ENCODE data around the gene IFIT1. TPM values are rescaled to one million over a fixed set of nuclear protein-coding genes. Genes with fewer than 3 reads are reported as not detected.

The IFIT1 gene
- total RNA-seq, 4 donors from 2014 or later, result 1.1 to 18.5 (median 9.4) TPM

GRCh38 chr10:89369156-89370105 lies 23.0 kb upstream of the IFIT1 start:
- H3K27ac ChIP-seq, result no peak overlapping the region
- WGBS, 2 donors (ENCODE audit: low coverage in 1 of 2), result 59 to 61% methylated on average over 3 to 5 of the region's 5 CpGs
- no peaks in the 10 kb centered on the region for H3K9me3 ChIP-seq
- no peak for TF ChIP-seq POLR2A (IDR thresholded peaks at IDR 0.05)
- TF ChIP-seq CTCF (IDR thresholded peaks at IDR 0.05), result peak; percentile 31 to 48 (median 40)
- TF ChIP-seq EP300 (IDR thresholded peaks at IDR 0.05; ENCODE audit: low read depth), result no peak
- TF ChIP-seq POLR2AphosphoS5 (IDR thresholded peaks at IDR 0.05), result no peak
- in situ Hi-C loops (cut with MboI; ENCODE audit: low pct_ligation_motif_present in 1 of 4, low pct_unique_long_range_greater_than_20kb in 1 of 4, low sequenced_read_pairs in 3 of 4) (no loop called here), intact Hi-C loops (cut with DNase I; ENCODE audit: low total_unique reads) (loop anchor here (5.0 kb wide), 1 partner anchor 67 kb away; the partner anchor contains the start of gene IFIT2)
- no peaks in the 10 kb centered on the region for H3K36me3 ChIP-seq
- no peaks in the 10 kb centered on the region for H3K27me3 ChIP-seq
- DNase-seq, result no peak
- peaks cover 6 to 39% (median 15%) of the 10 kb centered on the region in 4 donors for H3K4me1 ChIP-seq
- H3K4me3 ChIP-seq, result no peak overlapping the region

- no peak for DNase-seq
- H3K27ac ChIP-seq, result no peak overlapping the region
- H3K36me3 ChIP-seq, result no peaks in the 10 kb centered on the region
- H3K4me1 ChIP-seq, result peaks cover 16 to 49% (median 24%) of the 10 kb centered on the region in 4 donors
- intact Hi-C loops (cut with DNase I; ENCODE audit: low total_unique reads) (no loop called here), in situ Hi-C loops (cut with MboI; ENCODE audit: low pct_ligation_motif_present in 1 of 4, low pct_unique_long_range_greater_than_20kb in 1 of 4, low sequenced_read_pairs in 3 of 4) (no loop called here)
- no peak overlapping the region for H3K4me3 ChIP-seq
- H3K9me3 ChIP-seq, result no peaks in the 10 kb centered on the region
- no peaks in the 10 kb centered on the region for H3K27me3 ChIP-seq
- no peak for TF ChIP-seq EP300 (IDR thresholded peaks at IDR 0.05; ENCODE audit: low read depth)
- TF ChIP-seq POLR2A (IDR thresholded peaks at IDR 0.05), result no peak
- no peak for TF ChIP-seq POLR2AphosphoS5 (IDR thresholded peaks at IDR 0.05)
- no peak for TF ChIP-seq CTCF (IDR thresholded peaks at IDR 0.05)
These were observed 21.3 kb upstream of the IFIT1 start for GRCh38 chr10:89371079-89371478.

GRCh38 chr10:89371987-89372386 lies 20.4 kb upstream of the IFIT1 start:
- Histone ChIP-seq H3K4me3 (no peak overlapping the region), H3K9me3 (no peaks in the 10 kb centered on the region), H3K27me3 (no peaks in the 10 kb centered on the region), H3K27ac (no peak overlapping the region), H3K36me3 (no peaks in the 10 kb centered on the region), H3K4me1 (peaks cover 16 to 49% (median 24%) of the 10 kb centered on the region in 4 donors)
- in situ Hi-C loops (cut with MboI; ENCODE audit: low pct_ligation_motif_present in 1 of 4, low pct_unique_long_range_greater_than_20kb in 1 of 4, low sequenced_read_pairs in 3 of 4) (no loop called here), intact Hi-C loops (cut with DNase I; ENCODE audit: low total_unique reads) (no loop called here)
- TF ChIP-seq POLR2A (IDR thresholded peaks at IDR 0.05) (no peak), EP300 (IDR thresholded peaks at IDR 0.05; ENCODE audit: low read depth) (no peak), CTCF (IDR thresholded peaks at IDR 0.05) (no peak), POLR2AphosphoS5 (IDR thresholded peaks at IDR 0.05) (no peak)
- 77% methylated on average over 3 of the region's 3 CpGs; no CpG with 5 or more reads in 1 of the 2 donors for WGBS, 2 donors (ENCODE audit: low coverage in 1 of 2)
- DNase-seq, result no peak

GRCh38 chr10:89373916-89374711 lies 18.3 kb upstream of the IFIT1 start:
- no peaks in the 10 kb centered on the region for H3K36me3 ChIP-seq
- peaks cover 16 to 34% (median 24%) of the 10 kb centered on the region in 4 donors for H3K4me1 ChIP-seq
- H3K27me3 ChIP-seq, result no peaks in the 10 kb centered on the region
- DNase-seq, result peak; percentile 81
- no peaks in the 10 kb centered on the region for H3K9me3 ChIP-seq
- in situ Hi-C loops (cut with MboI; ENCODE audit: low pct_ligation_motif_present in 1 of 4, low pct_unique_long_range_greater_than_20kb in 1 of 4, low sequenced_read_pairs in 3 of 4), result no loop called here
- peak overlapping the region; percentile 81 to 89 (median 84) for H3K27ac ChIP-seq
- intact Hi-C loops (cut with DNase I; ENCODE audit: low total_unique reads), result no loop called here
- peak overlapping the region in 1 of 4 donors; percentile 29 for H3K4me3 ChIP-seq
- no peak for TF ChIP-seq POLR2A (IDR thresholded peaks at IDR 0.05)
- peak; percentile 30 to 86 (median 77) for TF ChIP-seq POLR2AphosphoS5 (IDR thresholded peaks at IDR 0.05)
- TF ChIP-seq EP300 (IDR thresholded peaks at IDR 0.05; ENCODE audit: low read depth), result no peak
- no peak for TF ChIP-seq CTCF (IDR thresholded peaks at IDR 0.05)
- WGBS, 2 donors (ENCODE audit: low coverage in 1 of 2), result 13 to 17% methylated on average over 3 of the region's 3 CpGs

All from transverse colon (tissue), 4 donors.